Vagina (tissue), 2 donors: ENCODE results near the gene SRGAP2B. TPM values are rescaled to one million over a fixed set of nuclear protein-coding genes. Genes with fewer than 3 reads are reported as not detected.
"Not testable (repeated sequence)": the region's sequence is repeated elsewhere in the genome, so short reads cannot be mapped to it uniquely, and the experiment has no call there.

Experiments
- DNase-seq, 2 donors: peaks; one replicate each; pipeline ENCODE4 v3.0.0-alpha.2; 2017; ENCODE audit errors: extremely low spot score in 2 of 2
- H3K27ac ChIP-seq: fragments of 200-600 bp; sonication (generic); one replicate; pipeline ENCODE4 v1.5.1; 2019
- H3K27me3 ChIP-seq: fragments of 200-600 bp; sonication (generic); one replicate; pipeline ENCODE4 v1.5.1; 2019
- H3K36me3 ChIP-seq, 2 donors: fragments of 200-600 bp; sonication (generic); one replicate each; pipeline ENCODE4 v1.5.1; 2017 to 2019
- H3K4me1 ChIP-seq: fragments of 200-600 bp; sonication (generic); one replicate; pipeline ENCODE4 v1.5.1; 2019
- H3K4me3 ChIP-seq, 2 donors: fragments of 200-600 bp; sonication (generic); 1 replicate in 1 of 2; 2 replicates in 1 of 2; pipeline ENCODE4 v1.5.1; 2016 to 2019
- H3K9me3 ChIP-seq: fragments of 200-600 bp; sonication (generic); one replicate; pipeline ENCODE4 v1.5.1; 2019
- intact Hi-C: fragments of 100-400 bp; cut with DNase I; formaldehyde crosslinking; loops from one replicate; pipeline ENCODE4 v1.15.1; 2023
- total RNA-seq: library from RNA; depleted of rRNA; stranded (reverse); fragments of >200 nt; gene quantifications from one replicate; pipeline ENCODE4 v1.2.3, GENCODE V29; 2016

SRGAP2B gene
- total RNA-seq, 1 donor from 2014 or later: 31.4 TPM

- H3K4me1 ChIP-seq, H3K9me3 ChIP-seq, H3K27ac ChIP-seq, H3K27me3 ChIP-seq, H3K36me3 ChIP-seq, H3K4me3 ChIP-seq, intact Hi-C loops, DNase-seq: not testable (repeated sequence)
These were observed 21.0 kb downstream of the SRGAP2B start for GRCh38 chr1:145074021-145074559.

GRCh38 chr1:145071569-145071968, 23.6 kb downstream of the SRGAP2B start:
- intact Hi-C loops, H3K27ac ChIP-seq, H3K36me3 ChIP-seq, H3K27me3 ChIP-seq, H3K4me1 ChIP-seq, H3K9me3 ChIP-seq, H3K4me3 ChIP-seq, DNase-seq: not testable (repeated sequence)

- H3K4me3 ChIP-seq, DNase-seq, H3K36me3 ChIP-seq, intact Hi-C loops, H3K9me3 ChIP-seq, H3K4me1 ChIP-seq, H3K27me3 ChIP-seq, H3K27ac ChIP-seq: not testable (repeated sequence)
These were observed 28.6 kb downstream of the SRGAP2B start for GRCh38 chr1:145066486-145066885.

- H3K36me3 ChIP-seq, H3K4me1 ChIP-seq, H3K9me3 ChIP-seq, H3K27ac ChIP-seq, H3K27me3 ChIP-seq, intact Hi-C loops, H3K4me3 ChIP-seq, DNase-seq: not testable (repeated sequence)
These were observed 29.8 kb downstream of the SRGAP2B start for GRCh38 chr1:145065194-145065826.

- not testable (repeated sequence) for DNase-seq
These were observed 31.0 kb downstream of the SRGAP2B start for GRCh38 chr1:145063941-145064648.

GRCh38 chr1:145063285-145063684, 31.8 kb downstream of the SRGAP2B start:
- H3K27ac ChIP-seq, H3K36me3 ChIP-seq, H3K4me1 ChIP-seq, DNase-seq, intact Hi-C loops, H3K27me3 ChIP-seq, H3K4me3 ChIP-seq, H3K9me3 ChIP-seq: not testable (repeated sequence)

More at GRCh38 chr1:145063941-145064648, 31.0 kb downstream of the SRGAP2B start:
- H3K27ac ChIP-seq, H3K4me1 ChIP-seq, intact Hi-C loops, H3K9me3 ChIP-seq, H3K36me3 ChIP-seq, H3K4me3 ChIP-seq, H3K27me3 ChIP-seq: not testable (repeated sequence)

GRCh38 chr1:145058184-145058583, 36.9 kb downstream of the SRGAP2B start:
- H3K4me1 ChIP-seq, DNase-seq, intact Hi-C loops, H3K27ac ChIP-seq, H3K9me3 ChIP-seq, H3K36me3 ChIP-seq, H3K27me3 ChIP-seq, H3K4me3 ChIP-seq: not testable (repeated sequence)

- H3K4me1 ChIP-seq, intact Hi-C loops, H3K9me3 ChIP-seq, H3K27me3 ChIP-seq, H3K36me3 ChIP-seq, H3K4me3 ChIP-seq, DNase-seq, H3K27ac ChIP-seq: not testable (repeated sequence)
These were observed 39.8 kb downstream of the SRGAP2B start for GRCh38 chr1:145055217-145055760.

- H3K4me1 ChIP-seq, intact Hi-C loops, H3K4me3 ChIP-seq, H3K27ac ChIP-seq, H3K9me3 ChIP-seq, DNase-seq, H3K27me3 ChIP-seq, H3K36me3 ChIP-seq: not testable (repeated sequence)
These were observed 41.7 kb downstream of the SRGAP2B start for GRCh38 chr1:145053428-145053827.

- H3K4me1 ChIP-seq, H3K4me3 ChIP-seq, intact Hi-C loops, H3K36me3 ChIP-seq, H3K27ac ChIP-seq, H3K9me3 ChIP-seq, H3K27me3 ChIP-seq, DNase-seq: not testable (repeated sequence)
These were observed 42.9 kb downstream of the SRGAP2B start for GRCh38 chr1:145052019-145052776.

- H3K4me1 ChIP-seq, H3K27me3 ChIP-seq, H3K36me3 ChIP-seq, H3K27ac ChIP-seq, H3K4me3 ChIP-seq, intact Hi-C loops, H3K9me3 ChIP-seq, DNase-seq: not testable (repeated sequence)
These were observed 46.8 kb downstream of the SRGAP2B start for GRCh38 chr1:145048181-145048856.

GRCh38 chr1:145047553-145047952, 47.6 kb downstream of the SRGAP2B start:
- H3K4me3 ChIP-seq, DNase-seq, H3K4me1 ChIP-seq, H3K27me3 ChIP-seq, H3K27ac ChIP-seq, H3K9me3 ChIP-seq, H3K36me3 ChIP-seq, intact Hi-C loops: not testable (repeated sequence)
